Left ventricle myocardium inferior (tissue), 1 donor: Measurements from ENCODE around the gene PARD3. TPM values are rescaled to one million over a fixed set of nuclear protein-coding genes. Genes with fewer than 3 reads are reported as not detected.
A peak's percentile ranks its signal among the peaks of the same experiment; 100 is the strongest.

ENCODE experiments used
- DNase-seq: peaks from one replicate; pipeline ENCODE4 v3.0.0-alpha.2; 2020
- H3K27ac ChIP-seq: fragments of 200-600 bp; replicated peaks from 2 replicates; pipeline ENCODE4 v1.8.0; 2021
- H3K27me3 ChIP-seq: fragments of 200-600 bp; 2 replicates; pipeline ENCODE4 v1.8.0; 2021; ENCODE audit warnings: low read depth
- H3K36me3 ChIP-seq: fragments of 200-600 bp; 2 replicates; pipeline ENCODE4 v1.8.0; 2021
- H3K4me1 ChIP-seq: fragments of 200-600 bp; 2 replicates; pipeline ENCODE4 v1.8.0; 2021
- H3K4me3 ChIP-seq: fragments of 200-600 bp; 2 replicates; pipeline ENCODE4 v1.8.0; 2021; ENCODE audit warnings: mild to moderate bottlenecking, moderate library complexity
- H3K9me3 ChIP-seq: fragments of 200-600 bp; replicated peaks from 2 replicates; pipeline ENCODE4 v1.8.0; 2021
- intact Hi-C: fragments of 100-400 bp; cut with micrococcal nuclease; formaldehyde crosslinking; loops from one replicate; pipeline ENCODE4 v1.11.0; 2022
- total RNA-seq: library from RNA; stranded (reverse); fragmentation: NEBNext Ultra II Directional; extraction: Animal tissue kit (Norgen Biotek cat#: 25700); gene quantifications from one replicate; pipeline ENCODE4 v1.2.1, GENCODE V29; 2021
- TF ChIP-seq, protein P1 (sequence below): fragments of 200-600 bp; IDR thresholded peaks from 2 replicates; pipeline ENCODE4 v1.8.0; 2021; ENCODE audit warnings: antibody characterized with exemption, mild to moderate bottlenecking, borderline replicate concordance
- donor health status: DM: no; HTN: yes; CAD: no; lungs with severe emphysema.

The PARD3 gene
- total RNA-seq, 1 donor from 2014 or later: 29.6 TPM

DNA sequence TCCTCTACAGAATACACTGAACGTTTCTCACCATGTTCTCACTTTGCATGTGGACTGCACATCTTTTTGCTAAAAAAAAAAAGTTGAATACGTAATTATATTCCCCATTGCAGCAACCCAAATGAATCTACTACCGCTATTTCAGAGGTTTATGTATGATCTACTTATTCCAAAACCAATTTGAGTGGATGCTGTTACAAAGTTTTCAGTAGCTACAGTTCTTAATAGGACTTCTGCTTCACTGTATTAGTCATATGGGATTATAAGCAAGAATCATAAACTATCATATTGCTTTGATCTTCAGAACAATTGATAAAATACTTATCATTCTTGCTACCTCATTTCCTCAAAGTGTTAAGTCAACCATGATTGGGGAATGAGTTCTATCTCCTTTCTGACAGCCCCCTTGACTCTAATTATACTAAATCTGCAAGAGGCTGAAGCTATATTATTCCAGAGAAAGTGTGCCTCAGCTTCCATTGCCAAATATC is 257.0 kb downstream of the PARD3 start:
- TF ChIP-seq, protein P1, sequence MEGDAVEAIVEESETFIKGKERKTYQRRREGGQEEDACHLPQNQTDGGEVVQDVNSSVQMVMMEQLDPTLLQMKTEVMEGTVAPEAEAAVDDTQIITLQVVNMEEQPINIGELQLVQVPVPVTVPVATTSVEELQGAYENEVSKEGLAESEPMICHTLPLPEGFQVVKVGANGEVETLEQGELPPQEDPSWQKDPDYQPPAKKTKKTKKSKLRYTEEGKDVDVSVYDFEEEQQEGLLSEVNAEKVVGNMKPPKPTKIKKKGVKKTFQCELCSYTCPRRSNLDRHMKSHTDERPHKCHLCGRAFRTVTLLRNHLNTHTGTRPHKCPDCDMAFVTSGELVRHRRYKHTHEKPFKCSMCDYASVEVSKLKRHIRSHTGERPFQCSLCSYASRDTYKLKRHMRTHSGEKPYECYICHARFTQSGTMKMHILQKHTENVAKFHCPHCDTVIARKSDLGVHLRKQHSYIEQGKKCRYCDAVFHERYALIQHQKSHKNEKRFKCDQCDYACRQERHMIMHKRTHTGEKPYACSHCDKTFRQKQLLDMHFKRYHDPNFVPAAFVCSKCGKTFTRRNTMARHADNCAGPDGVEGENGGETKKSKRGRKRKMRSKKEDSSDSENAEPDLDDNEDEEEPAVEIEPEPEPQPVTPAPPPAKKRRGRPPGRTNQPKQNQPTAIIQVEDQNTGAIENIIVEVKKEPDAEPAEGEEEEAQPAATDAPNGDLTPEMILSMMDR: no peak
- no peaks in the 10 kb centered on the region for H3K4me1 ChIP-seq
- intact Hi-C loops: no loop called here
- no peak overlapping the region for H3K4me3 ChIP-seq
- DNase-seq: no peak
- H3K27ac ChIP-seq: no peak overlapping the region
- H3K27me3 ChIP-seq: no peaks in the 10 kb centered on the region
- H3K36me3 ChIP-seq: no peaks in the 10 kb centered on the region
- no peaks in the 10 kb centered on the region for H3K9me3 ChIP-seq

DNA sequence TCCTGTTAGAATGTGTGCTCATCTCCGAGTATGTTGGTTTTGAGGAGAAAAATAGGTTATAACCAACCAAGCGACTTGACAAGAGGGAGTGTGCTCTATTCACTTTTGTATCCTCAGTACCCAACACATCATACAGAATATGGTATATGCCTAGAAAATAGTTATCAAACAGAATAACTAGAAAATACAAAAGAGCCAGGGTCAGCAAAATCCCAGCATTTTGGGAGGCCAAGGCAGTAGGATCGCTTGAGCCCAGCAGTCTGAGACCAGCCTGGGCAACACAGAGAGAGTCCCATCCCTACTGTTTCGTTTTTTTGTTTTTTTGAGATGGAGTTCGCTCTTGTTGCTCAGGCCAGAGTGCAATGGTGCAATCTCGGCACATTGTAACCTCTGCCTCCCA is 257.9 kb downstream of the PARD3 start:
- H3K27ac ChIP-seq: no peak overlapping the region
- TF ChIP-seq, protein P1: no peak
- no peaks in the 10 kb centered on the region for H3K9me3 ChIP-seq
- intact Hi-C loops: no loop called here
- no peaks in the 10 kb centered on the region for H3K27me3 ChIP-seq
- no peak for DNase-seq
- no peaks in the 10 kb centered on the region for H3K36me3 ChIP-seq
- no peak overlapping the region for H3K4me3 ChIP-seq
- H3K4me1 ChIP-seq: no peaks in the 10 kb centered on the region

DNA sequence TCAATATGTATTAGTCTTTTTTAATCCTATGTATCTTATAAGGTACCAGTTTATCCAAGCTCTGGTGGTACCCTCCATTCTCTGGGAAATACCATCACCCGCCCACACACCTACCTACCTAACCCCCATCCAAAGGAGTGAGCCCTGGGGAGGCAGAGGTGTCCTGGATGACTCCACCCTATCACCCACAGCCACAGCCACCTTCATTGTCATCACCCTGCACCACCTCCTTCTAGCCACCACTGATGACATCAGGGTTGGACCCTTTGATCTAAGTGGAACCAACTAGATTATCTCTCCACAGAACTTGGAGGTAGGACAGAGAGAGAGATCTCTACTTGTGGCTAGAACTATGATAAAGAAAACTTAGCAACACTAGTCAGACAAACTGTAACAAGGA is 259.4 kb downstream of the PARD3 start:
- Histone ChIP-seq H3K4me1 (peaks cover 5% of the 10 kb centered on the region), H3K36me3 (no peaks in the 10 kb centered on the region), H3K27me3 (no peaks in the 10 kb centered on the region), H3K4me3 (no peak overlapping the region), H3K9me3 (no peaks in the 10 kb centered on the region), H3K27ac (no peak overlapping the region)
- intact Hi-C loops: no loop called here
- TF ChIP-seq, protein P1: no peak
- no peak for DNase-seq

DNA sequence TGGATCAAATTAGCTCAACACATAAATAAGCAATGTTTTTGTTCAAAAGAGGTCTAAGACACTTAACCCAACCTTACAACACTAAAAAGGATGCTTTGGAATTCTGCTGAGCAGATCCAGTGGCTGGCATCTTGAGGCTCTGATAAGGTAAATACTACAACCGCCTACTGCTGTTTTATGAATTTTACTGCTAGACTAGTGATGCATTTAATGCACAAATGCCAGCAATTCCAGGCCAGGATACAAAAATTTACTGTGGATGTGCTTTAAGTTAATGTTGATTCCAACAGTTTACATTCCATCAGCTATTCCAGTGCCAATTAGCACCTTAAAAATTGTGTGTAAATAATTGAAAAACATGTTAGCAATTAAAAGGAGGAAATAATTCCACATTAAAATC is 261.3 kb downstream of the PARD3 start:
- intact Hi-C loops: no loop called here
- TF ChIP-seq, protein P1: no peak
- H3K27me3 ChIP-seq: no peaks in the 10 kb centered on the region
- no peaks in the 10 kb centered on the region for H3K36me3 ChIP-seq
- DNase-seq: no peak
- H3K4me1 ChIP-seq: peaks cover 13% of the 10 kb centered on the region
- no peak overlapping the region for H3K4me3 ChIP-seq
- H3K9me3 ChIP-seq: no peaks in the 10 kb centered on the region
- H3K27ac ChIP-seq: no peak overlapping the region

DNA sequence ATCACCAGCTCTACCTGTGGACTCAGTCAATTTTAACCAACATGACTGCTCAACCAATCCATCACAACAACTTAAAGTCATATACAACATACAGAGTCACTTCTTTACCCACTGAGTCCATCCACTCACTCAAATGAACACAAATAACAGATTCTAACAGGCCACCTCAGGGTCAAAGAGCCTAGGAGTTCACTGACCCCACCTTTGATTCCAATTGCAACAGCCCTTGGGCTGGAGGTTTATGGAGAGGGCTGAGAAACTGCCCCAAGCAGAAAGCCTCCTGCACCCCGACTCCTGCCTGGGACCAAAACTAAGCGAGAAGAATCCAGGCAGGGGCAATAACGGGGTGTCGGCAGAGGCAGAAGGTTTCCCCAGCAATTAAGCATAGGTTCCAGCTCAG is 263.8 kb downstream of the PARD3 start:
- TF ChIP-seq, protein P1: no peak
- intact Hi-C loops: no loop called here
- peaks cover 24% of the 10 kb centered on the region for H3K4me1 ChIP-seq
- H3K27me3 ChIP-seq: no peaks in the 10 kb centered on the region
- H3K9me3 ChIP-seq: no peaks in the 10 kb centered on the region
- no peak overlapping the region for H3K27ac ChIP-seq
- no peak overlapping the region for H3K4me3 ChIP-seq
- no peak for DNase-seq
- H3K36me3 ChIP-seq: no peaks in the 10 kb centered on the region

DNA sequence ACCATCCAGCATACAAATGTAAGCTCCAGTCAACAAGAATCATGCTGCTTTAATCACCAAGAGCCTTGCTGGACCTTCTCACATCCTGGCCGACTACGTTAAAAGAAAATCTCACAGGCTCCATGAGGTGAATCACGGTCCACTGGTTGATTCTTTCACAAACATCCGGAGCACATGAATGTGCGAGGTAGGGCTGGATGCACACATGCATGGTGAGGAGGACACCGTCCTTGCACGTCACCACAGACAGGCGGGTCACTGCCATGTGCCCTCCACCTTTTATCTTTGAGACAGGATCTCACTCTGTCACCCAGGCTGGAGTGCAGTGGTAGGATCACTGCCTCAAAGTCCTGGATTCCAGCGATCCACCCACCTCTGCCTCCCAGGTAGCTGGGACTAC is 265.1 kb downstream of the PARD3 start:
- no peaks in the 10 kb centered on the region for H3K27me3 ChIP-seq
- no peaks in the 10 kb centered on the region for H3K36me3 ChIP-seq
- H3K4me1 ChIP-seq: peaks cover 24% of the 10 kb centered on the region
- H3K9me3 ChIP-seq: no peaks in the 10 kb centered on the region
- H3K4me3 ChIP-seq: no peak overlapping the region
- peak overlapping the region; percentile 35 for H3K27ac ChIP-seq
- TF ChIP-seq, protein P1: no peak
- DNase-seq: no peak
- intact Hi-C loops: no loop called here
